Neural cell (in vitro differentiated cells): ENCODE data around the gene LYPD6B. TPM values are rescaled to one million over a fixed set of nuclear protein-coding genes. Genes with fewer than 3 reads are reported as not detected.

Source experiments
- H2AFZ ChIP-seq: fragments of 200-600, 300-800 bp; sonication (generic), shearing (Covaris generic); 2 replicates; pipeline ENCODE4 v1.6.0; 2014; ENCODE audit warnings: low read depth, mild to moderate bottlenecking, antibody characterized with exemption, low read length, moderate library complexity
- H3F3A ChIP-seq: fragments of 200-600 bp; shearing (Covaris generic); 2 replicates; pipeline ENCODE4 v1.6.1; 2016; ENCODE audit warnings: mild to moderate bottlenecking, moderate library complexity, mixed read lengths, antibody characterized with exemption, low read length; ENCODE audit not compliant: insufficient read depth, poor library complexity, severe bottlenecking
- H3K27ac ChIP-seq: fragments of 200-600, 300-800 bp; sonication (generic), shearing (Covaris generic); 2 replicates; pipeline ENCODE4 v1.5.1; 2014; ENCODE audit warnings: mild to moderate bottlenecking, low read length, moderate library complexity
- H3K27me3 ChIP-seq: fragments of 300-800, 200-600 bp; sonication (generic), shearing (Covaris generic); 2 replicates; pipeline ENCODE4 v1.6.0; 2014; ENCODE audit warnings: mild to moderate bottlenecking, low read depth, low read length, moderate library complexity; ENCODE audit not compliant: insufficient read depth
- H3K36me3 ChIP-seq: fragments of 300-800, 200-600 bp; sonication (generic), shearing (Covaris generic); 2 replicates; pipeline ENCODE4 v1.5.1; 2014; ENCODE audit warnings: mild to moderate bottlenecking, antibody characterized with exemption, low read length, moderate library complexity; ENCODE audit not compliant: insufficient read depth
- H3K4me2 ChIP-seq: fragments of 300-800, 200-600 bp; sonication (generic), shearing (Covaris generic); 2 replicates; pipeline ENCODE4 v1.6.0; 2014; ENCODE audit warnings: mild to moderate bottlenecking, low read length
- H3K4me3 ChIP-seq: fragments of 300-800, 200-600 bp; sonication (generic), shearing (Covaris generic); 2 replicates; pipeline ENCODE4 v1.5.1; 2014; ENCODE audit warnings: mild to moderate bottlenecking, low read length, moderate library complexity
- H3K79me2 ChIP-seq: fragments of 200-600 bp; shearing (Covaris generic); replicated peaks from 2 replicates; pipeline ENCODE4 v1.6.0; 2014; ENCODE audit warnings: mild to moderate bottlenecking, low read length, moderate library complexity; ENCODE audit not compliant: insufficient read depth
- H3K9ac ChIP-seq: fragments of 300-800, 200-600 bp; sonication (generic), shearing (Covaris generic); 2 replicates; pipeline ENCODE4 v1.6.1; 2016; ENCODE audit warnings: mild to moderate bottlenecking, low read length, mixed read lengths
- H3K9me2 ChIP-seq: fragments of 200-600 bp; shearing (Covaris generic); 2 replicates; pipeline ENCODE4 v1.6.1; 2016; ENCODE audit warnings: mild to moderate bottlenecking, low read length, mixed read lengths; ENCODE audit not compliant: insufficient read depth
- H3K9me3 ChIP-seq: fragments of 200-600, 300-800 bp; sonication (generic), shearing (Covaris generic); 2 replicates; pipeline ENCODE4 v1.6.1; 2016; ENCODE audit warnings: mild to moderate bottlenecking, mixed run types, low read length, moderate library complexity, mixed read lengths
- H4K20me1 ChIP-seq: fragments of 200-600 bp; shearing (Covaris generic); 2 replicates; pipeline ENCODE4 v1.6.1; 2016; ENCODE audit warnings: mild to moderate bottlenecking, mixed run types; ENCODE audit not compliant: insufficient read depth
- CTCF ChIP-seq: fragments of 450-650 bp; IDR thresholded peaks from 2 replicates; pipeline ENCODE4 v1.5.1; 2014; ENCODE audit warnings: antibody characterized with exemption, mild to moderate bottlenecking, moderate library complexity; ENCODE audit not compliant: poor library complexity, severe bottlenecking
- EP300 ChIP-seq: fragments of 450-650 bp; conservative IDR thresholded peaks from 2 replicates; pipeline ENCODE4 v1.6.1; 2014; ENCODE audit warnings: antibody characterized with exemption, mild to moderate bottlenecking, moderate library complexity; ENCODE audit not compliant: poor library complexity, severe bottlenecking
- EZH2 ChIP-seq: fragments of 200-600, 300-800 bp; shearing (Covaris generic), sonication (generic); IDR thresholded peaks from 2 replicates; pipeline ENCODE4 v1.6.1; 2014; ENCODE audit warnings: antibody characterized with exemption, low read length, borderline replicate concordance, mild to moderate bottlenecking; ENCODE audit not compliant: insufficient read depth, poor library complexity, severe bottlenecking
- MXI1 ChIP-seq: fragments of 450-650 bp; conservative IDR thresholded peaks from 2 replicates; pipeline ENCODE4 v1.6.1; 2014; ENCODE audit warnings: antibody characterized with exemption, mild to moderate bottlenecking; ENCODE audit not compliant: poor library complexity, severe bottlenecking
- POLR2AphosphoS5 ChIP-seq: IDR thresholded peaks from 2 replicates; pipeline ENCODE4 v1.6.1; 2012
- RAD21 ChIP-seq: fragments of 450-650 bp; conservative IDR thresholded peaks from 2 replicates; pipeline ENCODE4 v1.6.1; 2014; ENCODE audit warnings: antibody characterized with exemption, mild to moderate bottlenecking, moderate library complexity
- REST ChIP-seq: IDR thresholded peaks from 2 replicates; pipeline ENCODE4 v1.6.1; 2012; ENCODE audit warnings: borderline replicate concordance
- SMC3 ChIP-seq: fragments of 450-650 bp; conservative IDR thresholded peaks from 2 replicates; pipeline ENCODE4 v1.6.1; 2014; ENCODE audit warnings: antibody characterized with exemption, mild to moderate bottlenecking, moderate library complexity; ENCODE audit not compliant: poor library complexity
- TAF1 ChIP-seq: IDR thresholded peaks from 2 replicates; pipeline ENCODE4 v1.6.1; 2012; ENCODE audit warnings: low read depth
- polyA plus RNA-seq: library from polyadenylated mRNA; depleted of rRNA; stranded (reverse); fragments of >200 nt; gene quantifications from 2 replicates; pipeline ENCODE4 v1.2.3, GENCODE V29; 2014

Gene LYPD6B
- polyA plus RNA-seq, 1 donor from 2014 or later = 0.68 TPM

GRCh38 chr2:149213764-149214493, 175.4 kb downstream of the LYPD6B start:
- TF ChIP-seq CTCF (no peak), RAD21 (no peak), REST (no peak), POLR2AphosphoS5 (no peak), TAF1 (no peak), EZH2 (no peak), SMC3 (no peak), EP300 (no peak), MXI1 (no peak)

GRCh38 chr2:149218497-149218896, 180.0 kb downstream of the LYPD6B start:
- TF ChIP-seq EP300 (no peak), TAF1 (no peak), CTCF (no peak), POLR2AphosphoS5 (no peak), EZH2 (no peak), MXI1 (no peak), RAD21 (no peak), REST (no peak), SMC3 (no peak)
- Histone ChIP-seq H3K27ac (no peak overlapping the region), H3F3A (no peaks in the 10 kb centered on the region), H3K4me3 (no peak overlapping the region), H3K36me3 (no peaks in the 10 kb centered on the region), H3K9me3 (no peaks in the 10 kb centered on the region), H3K9me2 (no peaks in the 10 kb centered on the region), H3K27me3 (no peaks in the 10 kb centered on the region), H3K4me2 (no peak overlapping the region), H4K20me1 (no peaks in the 10 kb centered on the region), H3K9ac (no peak overlapping the region), H2AFZ (no peak overlapping the region), H3K79me2 (no peaks in the 10 kb centered on the region)

More at GRCh38 chr2:149213764-149214493, 175.4 kb downstream of the LYPD6B start:
- H3K4me2 ChIP-seq = no peak overlapping the region
- no peak overlapping the region for H2AFZ ChIP-seq
- H3K9ac ChIP-seq = no peak overlapping the region
- no peaks in the 10 kb centered on the region for H3K9me3 ChIP-seq
- H4K20me1 ChIP-seq = no peaks in the 10 kb centered on the region
- H3K4me3 ChIP-seq = no peak overlapping the region
- no peaks in the 10 kb centered on the region for H3K79me2 ChIP-seq
- H3K27ac ChIP-seq = no peak overlapping the region
- no peaks in the 10 kb centered on the region for H3K27me3 ChIP-seq
- no peaks in the 10 kb centered on the region for H3F3A ChIP-seq
- H3K36me3 ChIP-seq = no peaks in the 10 kb centered on the region
- H3K9me2 ChIP-seq = no peaks in the 10 kb centered on the region
